ENCODE results near the gene BLVRA. TPM values are rescaled to one million over a fixed set of nuclear protein-coding genes. Genes with fewer than 3 reads are reported as not detected.
A peak's percentile ranks its signal among the peaks of the same experiment; 100 is the strongest.

Gene BLVRA
- polyA plus RNA-seq, 2 of the 4 experiments (the other 2 are of a cell fraction): 68.5 to 85.4 TPM

DNA sequence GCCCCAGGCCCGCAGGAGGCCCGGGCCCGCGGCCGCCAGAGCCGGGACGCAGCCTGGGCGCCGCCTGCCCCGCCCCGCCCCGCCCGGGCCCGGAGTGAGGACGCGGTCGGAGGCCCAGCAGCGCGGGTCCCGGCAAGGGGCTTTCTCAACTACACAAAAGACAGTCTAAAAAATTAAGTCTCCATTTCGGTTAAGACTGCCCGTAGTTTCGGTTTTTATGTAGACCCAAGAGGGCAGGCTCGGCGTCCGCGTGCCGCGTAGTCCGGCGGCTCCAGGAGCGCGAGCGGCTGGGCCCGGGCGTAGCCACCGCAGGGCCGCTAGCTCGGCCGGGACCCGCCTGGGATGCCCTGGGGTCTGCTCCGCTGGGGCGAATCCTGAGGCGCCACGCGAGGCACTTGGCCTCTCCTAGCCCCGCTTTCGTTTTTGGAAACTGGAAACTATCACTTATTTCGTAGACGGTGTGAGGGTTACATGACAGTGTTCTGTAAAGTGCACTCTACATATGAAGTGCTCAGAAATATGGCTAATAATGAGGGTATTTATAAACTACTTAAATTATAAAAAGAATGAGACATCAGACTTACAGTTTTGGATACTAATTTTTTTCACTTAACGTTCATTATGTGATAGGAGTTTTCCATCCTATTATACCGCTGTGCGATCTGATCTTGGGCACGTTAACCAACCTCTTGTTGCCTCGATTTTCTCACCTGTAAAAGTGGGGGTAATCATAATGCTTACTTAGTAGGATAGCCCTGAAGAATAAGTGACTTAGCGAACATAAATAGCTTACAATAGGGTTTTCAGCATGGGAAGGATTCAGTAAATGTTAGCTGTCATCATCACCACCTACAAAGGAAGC is 573 bp downstream of the BLVRA start:
- CTCF ChIA-PET: interaction anchor here (0.7 to 7.5 kb wide), 5 partner anchors 8 to 79 kb away, joined by 3 to 42 read pairs (median 4); no protein-coding TSS in a partner anchor
- H3K4me1 ChIP-seq: peaks cover 48% of the 10 kb centered on the region

DNA sequence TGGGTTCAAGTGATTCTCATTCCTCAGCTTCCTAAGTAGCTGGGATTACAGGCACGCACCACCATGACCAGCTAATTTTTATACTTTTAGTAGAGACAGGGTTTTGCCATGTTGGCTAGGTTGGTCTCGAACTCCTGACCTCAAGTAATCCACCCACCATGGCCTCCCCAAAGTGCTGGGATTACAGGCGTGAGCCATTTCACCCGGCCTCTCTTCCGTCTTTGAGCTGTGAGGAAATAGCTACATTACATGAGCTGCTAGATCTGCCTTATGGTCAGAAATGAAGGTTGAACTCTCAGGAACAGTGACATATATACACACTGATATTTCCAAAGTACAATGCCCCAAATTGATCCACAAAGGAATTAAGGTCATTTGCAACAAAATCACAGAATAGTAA is 2.4 kb downstream of the BLVRA start:
- peaks cover 64% of the 10 kb centered on the region for H3K4me1 ChIP-seq
- ChIA-PET POLR2A (interaction anchor here (0.6 to 3.0 kb wide), 3 partner anchors 18 to 68 kb away, joined by 3 to 16 read pairs (median 4); partner anchors contain the start of gene COA1), CTCF (interaction anchor here (0.7 to 7.5 kb wide), 3 partner anchors 49 to 77 kb away, joined by 3 to 42 read pairs (median 3); no protein-coding TSS in a partner anchor)
- 95% methylated on average over 5 of the region's 5 CpGs for WGBS (ENCODE audit: missing lambda C conversion rate)
- no peak overlapping the region for H3K4me3 ChIP-seq
- no peak overlapping the region for H3K27ac ChIP-seq
- no peak for FAIRE-seq
- no peak overlapping the region for H3K4me2 ChIP-seq
- H3K9me3 ChIP-seq: no peaks in the 10 kb centered on the region
- ATAC-seq: no peak
- TF ChIP-seq TP53 (CRISPR knock-in tag; IDR thresholded peaks at IDR 0.05) (no peak), HEYL (CRISPR knock-in tag; IDR thresholded peaks at IDR 0.05) (no peak), TFCP2L1 (CRISPR knock-in tag; IDR thresholded peaks at IDR 0.05) (no peak)
- no peak for DNase-seq (ENCODE audit: low read depth in 1 of 2, low spot score in 1 of 2)

More for the DNA sequence above, 573 bp downstream of the BLVRA start:
- no peak for FAIRE-seq
- no peaks in the 10 kb centered on the region for H3K9me3 ChIP-seq
- TF ChIP-seq JUN (IDR thresholded peaks at IDR 0.05) (peak in 1 of 2 experiments; percentile 35; a peak in 2 of 5 replicates), RNF2 (IDR thresholded peaks at IDR 0.05; ENCODE audit: borderline replicate concordance, low read depth) (0 out of 2 replicates have a peak, but pooled peaks have one; percentile 35), TFCP2L1 (CRISPR knock-in tag; IDR thresholded peaks at IDR 0.05) (no peak), PHF8 (IDR thresholded peaks at IDR 0.05; ENCODE audit: borderline replicate concordance, low read depth) (peak; percentile 70)
- TF ChIP-seq, protein P1, sequence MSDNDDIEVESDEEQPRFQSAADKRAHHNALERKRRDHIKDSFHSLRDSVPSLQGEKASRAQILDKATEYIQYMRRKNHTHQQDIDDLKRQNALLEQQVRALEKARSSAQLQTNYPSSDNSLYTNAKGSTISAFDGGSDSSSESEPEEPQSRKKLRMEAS (IDR thresholded peaks at IDR 0.05): peak; percentile 29; the same call in 1 of the 2 replicates
- 12% methylated on average over 21 of the region's 56 CpGs for WGBS (ENCODE audit: missing lambda C conversion rate)
- ATAC-seq: peak; percentile 84 to 85
- H3K27ac ChIP-seq: peak overlapping the region; percentile 74 to 95
- H3K4me3 ChIP-seq: peak overlapping the region; percentile 53
- no peak for DNase-seq (ENCODE audit: low read depth in 1 of 2, low spot score in 1 of 2)
- H3K4me2 ChIP-seq: peak overlapping the region; percentile 76
- POLR2A ChIA-PET: interaction anchor here (1.0 to 3.0 kb wide), 5 partner anchors 9 to 176 kb away, joined by 3 to 16 read pairs (median 3); partner anchors contain the start of genes COA1 and STK17A

DNA sequence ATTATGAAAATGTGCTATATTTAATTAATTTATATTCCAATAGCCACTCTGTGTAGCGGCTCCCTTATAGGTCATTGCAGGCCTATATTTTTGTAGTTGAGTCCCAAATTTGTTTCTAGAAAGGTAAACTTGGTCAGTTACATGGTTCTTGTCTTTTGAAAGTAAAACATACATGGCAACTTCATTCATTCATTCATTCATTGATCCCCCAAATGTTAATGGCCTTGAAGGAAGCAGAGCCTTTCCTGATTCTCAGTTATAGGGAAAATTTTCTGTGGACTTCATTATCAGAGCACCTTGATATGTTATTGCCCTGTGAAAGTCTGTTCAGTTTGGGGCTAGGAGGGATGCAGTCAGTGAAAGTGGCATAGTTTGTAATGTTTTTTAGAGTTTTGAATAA is 2.9 kb downstream of the BLVRA start:
- TF ChIP-seq FOSL2 (IDR thresholded peaks at IDR 0.05) (no peak), FOSL2 (CRISPR knock-in tag; IDR thresholded peaks at IDR 0.05) (no peak), BHLHE40 (IDR thresholded peaks at IDR 0.05; ENCODE audit: low read depth, low read length) (no peak), RCOR1 (IDR thresholded peaks at IDR 0.05; ENCODE audit: low read depth, low read length) (no peak), SREBF2 (IDR thresholded peaks at IDR 0.05) (no peak), GATA3 (IDR thresholded peaks at IDR 0.05; ENCODE audit: borderline replicate concordance) (no peak), PHF8 (IDR thresholded peaks at IDR 0.05; ENCODE audit: borderline replicate concordance, low read depth) (no peak), RAD21 (conservative IDR thresholded peaks at IDR 0.05 in 1 of 2, IDR thresholded peaks at IDR 0.05 in 1 of 2) (no peak), NFE2L2 (conservative IDR thresholded peaks at IDR 0.05; ENCODE audit: low read length) (no peak), RARB (CRISPR knock-in tag; IDR thresholded peaks at IDR 0.05) (no peak), ZFP36 (IDR thresholded peaks at IDR 0.05; ENCODE audit: borderline replicate concordance, partially characterized antibody) (no peak), HOXB13 (CRISPR knock-in tag; IDR thresholded peaks at IDR 0.05; ENCODE audit: low read depth) (no peak), TFCP2L1 (CRISPR knock-in tag; IDR thresholded peaks at IDR 0.05) (no peak), EHMT2 (IDR thresholded peaks at IDR 0.05; ENCODE audit: low read depth) (no peak), CEBPB (IDR thresholded peaks at IDR 0.05) (no peak), KDM1A (IDR thresholded peaks at IDR 0.05; ENCODE audit: low read depth) (no peak)
- TF ChIP-seq, protein P2, sequence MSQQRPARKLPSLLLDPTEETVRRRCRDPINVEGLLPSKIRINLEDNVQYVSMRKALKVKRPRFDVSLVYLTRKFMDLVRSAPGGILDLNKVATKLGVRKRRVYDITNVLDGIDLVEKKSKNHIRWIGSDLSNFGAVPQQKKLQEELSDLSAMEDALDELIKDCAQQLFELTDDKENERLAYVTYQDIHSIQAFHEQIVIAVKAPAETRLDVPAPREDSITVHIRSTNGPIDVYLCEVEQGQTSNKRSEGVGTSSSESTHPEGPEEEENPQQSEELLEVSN (IDR thresholded peaks at IDR 0.05; ENCODE audit: borderline replicate concordance, low read depth): no peak
- TF ChIP-seq, protein P3, sequence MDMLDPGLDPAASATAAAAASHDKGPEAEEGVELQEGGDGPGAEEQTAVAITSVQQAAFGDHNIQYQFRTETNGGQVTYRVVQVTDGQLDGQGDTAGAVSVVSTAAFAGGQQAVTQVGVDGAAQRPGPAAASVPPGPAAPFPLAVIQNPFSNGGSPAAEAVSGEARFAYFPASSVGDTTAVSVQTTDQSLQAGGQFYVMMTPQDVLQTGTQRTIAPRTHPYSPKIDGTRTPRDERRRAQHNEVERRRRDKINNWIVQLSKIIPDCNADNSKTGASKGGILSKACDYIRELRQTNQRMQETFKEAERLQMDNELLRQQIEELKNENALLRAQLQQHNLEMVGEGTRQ (IDR thresholded peaks at IDR 0.05): no peak
- TF ChIP-seq, protein P4, sequence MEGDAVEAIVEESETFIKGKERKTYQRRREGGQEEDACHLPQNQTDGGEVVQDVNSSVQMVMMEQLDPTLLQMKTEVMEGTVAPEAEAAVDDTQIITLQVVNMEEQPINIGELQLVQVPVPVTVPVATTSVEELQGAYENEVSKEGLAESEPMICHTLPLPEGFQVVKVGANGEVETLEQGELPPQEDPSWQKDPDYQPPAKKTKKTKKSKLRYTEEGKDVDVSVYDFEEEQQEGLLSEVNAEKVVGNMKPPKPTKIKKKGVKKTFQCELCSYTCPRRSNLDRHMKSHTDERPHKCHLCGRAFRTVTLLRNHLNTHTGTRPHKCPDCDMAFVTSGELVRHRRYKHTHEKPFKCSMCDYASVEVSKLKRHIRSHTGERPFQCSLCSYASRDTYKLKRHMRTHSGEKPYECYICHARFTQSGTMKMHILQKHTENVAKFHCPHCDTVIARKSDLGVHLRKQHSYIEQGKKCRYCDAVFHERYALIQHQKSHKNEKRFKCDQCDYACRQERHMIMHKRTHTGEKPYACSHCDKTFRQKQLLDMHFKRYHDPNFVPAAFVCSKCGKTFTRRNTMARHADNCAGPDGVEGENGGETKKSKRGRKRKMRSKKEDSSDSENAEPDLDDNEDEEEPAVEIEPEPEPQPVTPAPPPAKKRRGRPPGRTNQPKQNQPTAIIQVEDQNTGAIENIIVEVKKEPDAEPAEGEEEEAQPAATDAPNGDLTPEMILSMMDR (IDR thresholded peaks at IDR 0.05): no peak
- TF ChIP-seq, protein P5, sequence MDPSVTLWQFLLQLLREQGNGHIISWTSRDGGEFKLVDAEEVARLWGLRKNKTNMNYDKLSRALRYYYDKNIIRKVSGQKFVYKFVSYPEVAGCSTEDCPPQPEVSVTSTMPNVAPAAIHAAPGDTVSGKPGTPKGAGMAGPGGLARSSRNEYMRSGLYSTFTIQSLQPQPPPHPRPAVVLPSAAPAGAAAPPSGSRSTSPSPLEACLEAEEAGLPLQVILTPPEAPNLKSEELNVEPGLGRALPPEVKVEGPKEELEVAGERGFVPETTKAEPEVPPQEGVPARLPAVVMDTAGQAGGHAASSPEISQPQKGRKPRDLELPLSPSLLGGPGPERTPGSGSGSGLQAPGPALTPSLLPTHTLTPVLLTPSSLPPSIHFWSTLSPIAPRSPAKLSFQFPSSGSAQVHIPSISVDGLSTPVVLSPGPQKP (IDR thresholded peaks at IDR 0.05; ENCODE audit: low read depth, low read length): no peak
- peaks cover 68% of the 10 kb centered on the region for H3K4me1 ChIP-seq
- CTCF ChIA-PET: interaction anchor here (1.1 to 7.5 kb wide), 4 partner anchors 48 to 179 kb away, joined by 3 to 42 read pairs (median 4); partner anchors contain the start of gene STK17A

More for the DNA sequence above, 2.9 kb downstream of the BLVRA start:
- POLR2A ChIA-PET: interaction anchor here (0.6 kb wide), 1 partner anchor 67 kb away, joined by 4 read pairs; no protein-coding TSS in a partner anchor
- WGBS (ENCODE audit: missing lambda C conversion rate): 90% methylated on average over 1 of the region's 1 CpG
- no peak overlapping the region for H3K27ac ChIP-seq
- no peak overlapping the region for H3K4me3 ChIP-seq
- FAIRE-seq (no peak), ATAC-seq (no peak), DNase-seq (ENCODE audit: low read depth in 1 of 2, low spot score in 1 of 2) (no peak)
- no peaks in the 10 kb centered on the region for H3K9me3 ChIP-seq
- H3K4me2 ChIP-seq: peak overlapping the region; percentile 36; the same call in 2 of the 3 replicates
